Keratinocyte (primary cell): ENCODE data around the gene MOCS1. TPM values are rescaled to one million over a fixed set of nuclear protein-coding genes. Genes with fewer than 3 reads are reported as not detected.

Experiments used
- DNase-seq: peaks from one replicate; pipeline ENCODE4 v3.0.0-alpha.2; 2011; ENCODE audit warnings: low read depth, missing footprints, low spot score
- FAIRE-seq: peaks from 2 replicates; lab custom pipeline; 2011; peaks lifted over from hg19 to GRCh38; lab: Jason Lieb, UNC
- H2AFZ ChIP-seq: 2 replicates; pipeline ENCODE4 v1.6.0; 2012; ENCODE audit warnings: low read length, control low read depth, inconsistent platforms; ENCODE audit not compliant: control insufficient read depth
- H3K27ac ChIP-seq: 2 replicates; pipeline ENCODE4 v1.5.1; 2011; ENCODE audit warnings: low read length; ENCODE audit not compliant: control insufficient read depth, insufficient read depth
- H3K27me3 ChIP-seq: 3 replicates; pipeline ENCODE4 v1.6.0; 2011; ENCODE audit warnings: low read length; ENCODE audit not compliant: control insufficient read depth, insufficient read depth; ENCODE audit errors: extremely low read depth
- H3K36me3 ChIP-seq, 2 experiments: 2 replicates in 1 of 2; 3 replicates in 1 of 2; pipeline ENCODE4 v1.5.1; 2011; ENCODE audit warnings: low read length in 2 of 2, mild to moderate bottlenecking in 1 of 2; ENCODE audit not compliant: control insufficient read depth in 2 of 2, insufficient read depth in 2 of 2; ENCODE audit errors: extremely low read depth in 1 of 2
- H3K4me1 ChIP-seq: 3 replicates; pipeline ENCODE4 v1.5.1; 2011; ENCODE audit warnings: low read length; ENCODE audit not compliant: control insufficient read depth, insufficient read depth; ENCODE audit errors: extremely low read depth
- H3K4me2 ChIP-seq: 3 replicates; pipeline ENCODE4 v1.6.0; 2011; ENCODE audit warnings: low read depth, low read length; ENCODE audit not compliant: control insufficient read depth, insufficient read depth; ENCODE audit errors: extremely low read depth
- H3K4me3 ChIP-seq, 3 experiments: fragments of 200-600 bp in 1 of 3; sonication (generic) in 1 of 3; 2 replicates in 2 of 3; 3 replicates in 1 of 3; pipeline ENCODE4 v1.5.1; 2011 to 2016; ENCODE audit warnings: low read length in 3 of 3, mild to moderate bottlenecking in 3 of 3, control low read depth in 2 of 3, inconsistent platforms in 1 of 3, low read depth in 1 of 3, mixed read lengths in 1 of 3, mixed run types in 1 of 3, moderate library complexity in 1 of 3; ENCODE audit not compliant: control insufficient read depth in 2 of 3, insufficient read depth in 2 of 3; ENCODE audit errors: extremely low read depth in 1 of 3
- H3K79me2 ChIP-seq: 2 replicates; pipeline ENCODE4 v1.6.0; 2012; ENCODE audit warnings: low read length; ENCODE audit not compliant: control insufficient read depth, insufficient read depth
- H3K9ac ChIP-seq: 3 replicates; pipeline ENCODE4 v1.6.0; 2011; ENCODE audit warnings: low read length; ENCODE audit not compliant: control insufficient read depth, insufficient read depth; ENCODE audit errors: extremely low read depth
- H3K9me1 ChIP-seq: 3 replicates; pipeline ENCODE4 v1.6.0; 2011; ENCODE audit warnings: low read length; ENCODE audit not compliant: control insufficient read depth, insufficient read depth; ENCODE audit errors: extremely low read depth
- H3K9me3 ChIP-seq: 2 replicates; pipeline ENCODE4 v1.5.1; 2012; ENCODE audit warnings: low read depth, low read length; ENCODE audit not compliant: control insufficient read depth
- H4K20me1 ChIP-seq: 3 replicates; pipeline ENCODE4 v1.6.0; 2011; ENCODE audit warnings: low read length; ENCODE audit not compliant: control insufficient read depth, insufficient read depth; ENCODE audit errors: extremely low read depth
- CTCF ChIP-seq, 3 experiments: IDR thresholded peaks in 1 of 3; conservative IDR thresholded peaks in 1 of 3; optimal IDR thresholded peaks in 1 of 3; 2 replicates in 2 of 3; 3 replicates in 1 of 3; pipeline versions ENCODE3 to v1.5.1; 2011; ENCODE audit warnings: low read length in 3 of 3, mild to moderate bottlenecking in 3 of 3, moderate library complexity in 2 of 3, control low read depth in 1 of 3, inconsistent platforms in 1 of 3; ENCODE audit not compliant: insufficient read depth in 2 of 3; ENCODE audit errors: extremely low read depth in 1 of 3
- EZH2 ChIP-seq: IDR thresholded peaks from one replicate; pipeline ENCODE4 v1.6.1; 2012; ENCODE audit warnings: inconsistent platforms, mild to moderate bottlenecking, low read length, moderate library complexity
- dilution Hi-C: fragments of 300-500 bp; cut with MboI; formaldehyde crosslinking; loops from one replicate; pipeline ENCODE4 v1.7.0; 2020; ENCODE audit warnings: low sequenced_read_pairs; ENCODE audit not compliant: extremely low pct_ligation_motif_present
- polyA plus RNA-seq, 5 experiments: library from polyadenylated mRNA; depleted of rRNA in 3 of 5; stranded (reverse) in 3 of 5; stranded (forward) in 1 of 5; unstranded in 1 of 5; fragments of >200 nt; gene quantifications; 1 replicate in 1 of 5; 2 replicates in 3 of 5; 3 replicates in 1 of 5; pipeline versions ENCODE4 v1.2.1 to v1.2.3, GENCODE V29; 2011 to 2012; ENCODE audit warnings: missing spikeins in 2 of 5, low read depth in 1 of 5, low replicate concordance in 1 of 5

The MOCS1 gene
- polyA plus RNA-seq, 1 donor (not counting 4 experiments of a cell fraction or from before 2014, with no cell fraction given) = 2.2 TPM

- peak overlapping the region; percentile 43 for H3K4me2 ChIP-seq
- H2AFZ ChIP-seq = peak overlapping the region; percentile 66
- H3K9me1 ChIP-seq = no peaks in the 10 kb centered on the region
- H3K27ac ChIP-seq = no peak overlapping the region
- no peaks in the 10 kb centered on the region for H4K20me1 ChIP-seq
- H3K4me1 ChIP-seq = peaks cover 8% of the 10 kb centered on the region
- DNase-seq (peak; percentile 26), FAIRE-seq (peak; percentile 51)
- H3K9ac ChIP-seq = no peak overlapping the region
- dilution Hi-C loops = no loop called here
- no peaks in the 10 kb centered on the region for H3K9me3 ChIP-seq
- H3K27me3 ChIP-seq = no peaks in the 10 kb centered on the region
- H3K36me3 ChIP-seq = no peaks in the 10 kb centered on the region
- H3K4me3 ChIP-seq = no peak overlapping the region
- no peaks in the 10 kb centered on the region for H3K79me2 ChIP-seq
- TF ChIP-seq CTCF (optimal IDR thresholded peaks at IDR 0.05 in 1 of 3, IDR thresholded peaks at IDR 0.05 in 1 of 3, conservative IDR thresholded peaks at IDR 0.05 in 1 of 3; ENCODE audit: extremely low read depth in 1 of 3, insufficient read depth in 2 of 3, low read length in 3 of 3) = no peak
- TF ChIP-seq EZH2 = no peak
Observed at GRCh38 chr6:39945626-39946025, 11.4 kb upstream of the MOCS1 start.

- Histone ChIP-seq H3K36me3 (no peaks in the 10 kb centered on the region), H3K4me1 (peaks cover 8% of the 10 kb centered on the region), H3K9me1 (no peaks in the 10 kb centered on the region), H3K79me2 (no peaks in the 10 kb centered on the region), H2AFZ (no peak overlapping the region), H4K20me1 (no peaks in the 10 kb centered on the region), H3K27ac (no peak overlapping the region), H3K9me3 (no peaks in the 10 kb centered on the region), H3K27me3 (no peaks in the 10 kb centered on the region), H3K9ac (no peak overlapping the region), H3K4me2 (no peak overlapping the region), H3K4me3 (no peak overlapping the region)
- no peak for FAIRE-seq
- dilution Hi-C loops = no loop called here
- DNase-seq = no peak
- no peak for TF ChIP-seq EZH2
- TF ChIP-seq CTCF (optimal IDR thresholded peaks at IDR 0.05 in 1 of 3, IDR thresholded peaks at IDR 0.05 in 1 of 3, conservative IDR thresholded peaks at IDR 0.05 in 1 of 3; ENCODE audit: extremely low read depth in 1 of 3, insufficient read depth in 2 of 3, low read length in 3 of 3) = no peak
Observed at GRCh38 chr6:39942903-39943580, 8.8 kb upstream of the MOCS1 start.
